Nephron progenitor cell (in vitro differentiated cells): Measurements from ENCODE around the gene RPS15A.

ENCODE experiments used
- DNase-seq: peaks from one replicate; pipeline ENCODE4 v3.0.0; 2021
- H3K27ac Mint-ChIP-seq: 2 replicates; pipeline ENCODE4 v1.8.0; 2021; ENCODE audit warnings: mild to moderate bottlenecking, moderate library complexity, mixed read lengths
- H3K27me3 Mint-ChIP-seq: 2 replicates; pipeline ENCODE4 v1.8.0; 2021; ENCODE audit warnings: mild to moderate bottlenecking, low read depth, mixed read lengths; ENCODE audit not compliant: poor library complexity
- H3K36me3 Mint-ChIP-seq: 2 replicates; pipeline ENCODE4 v1.8.0; 2021; ENCODE audit warnings: low read depth, mixed read lengths
- H3K4me1 Mint-ChIP-seq: 2 replicates; pipeline ENCODE4 v1.8.0; 2021; ENCODE audit warnings: mixed read lengths
- H3K4me3 Mint-ChIP-seq: 2 replicates; pipeline ENCODE4 v1.8.0; 2021; ENCODE audit warnings: mild to moderate bottlenecking, moderate library complexity, mixed read lengths
- H3K9me3 Mint-ChIP-seq: 2 replicates; pipeline ENCODE4 v1.8.0; 2021; ENCODE audit warnings: mild to moderate bottlenecking, moderate library complexity, mixed read lengths
- TF ChIP-seq, protein P1 (sequence below): fragments of 200-600 bp; sonication (generic); IDR thresholded peaks from 2 replicates; pipeline ENCODE4 v1.5.0; 2021; ENCODE audit warnings: antibody characterized with exemption

The RPS15A gene

DNA sequence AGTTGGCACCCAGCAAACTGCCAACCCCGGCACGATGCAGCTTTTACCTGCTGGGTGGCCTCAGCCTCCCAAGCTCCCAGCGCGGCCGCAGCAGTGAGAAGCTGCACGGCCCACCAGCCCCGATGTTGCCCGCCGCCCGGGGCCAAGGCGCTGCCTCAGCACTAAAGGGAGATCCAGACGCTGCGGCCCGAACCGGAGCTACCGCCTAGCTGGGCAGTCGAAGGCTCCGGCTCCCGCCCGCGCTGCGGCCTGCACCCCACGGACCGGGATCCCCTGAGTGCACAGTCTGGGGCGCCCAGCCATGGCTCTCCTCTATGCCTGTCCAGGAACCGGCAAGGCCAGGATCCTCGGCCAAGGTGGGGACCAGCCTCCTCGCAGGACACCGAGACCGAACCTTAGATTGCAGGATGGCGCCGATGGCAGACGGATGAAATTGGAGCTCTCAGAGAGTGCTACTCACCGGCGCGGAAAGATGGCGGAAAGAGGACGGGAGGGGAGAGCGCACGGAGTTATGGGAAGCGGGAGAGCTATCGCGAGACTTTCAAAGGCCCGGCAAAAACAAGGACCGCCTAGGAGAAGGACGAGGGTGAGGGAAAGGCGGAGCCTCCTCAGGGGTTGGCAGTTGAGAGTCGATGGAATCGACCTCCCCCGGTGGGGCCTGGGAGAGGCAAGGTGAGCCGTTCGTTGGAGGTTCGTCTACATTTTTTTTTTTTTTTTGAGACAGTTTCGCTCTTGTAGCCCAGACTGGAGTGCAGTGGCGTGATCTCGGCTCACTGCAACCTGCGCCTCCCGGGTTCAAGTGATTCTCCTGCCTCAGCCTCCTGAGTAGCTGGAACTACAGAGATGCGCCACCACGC, at the start of gene RPS15A:
TSS of gene RPS15A (minus strand) at position 485 of the 857 bp plus-strand sequence. CDS start 1,221 bp downstream, outside the sequence.
- DNase-seq: peak; percentile 85
- Mint-ChIP-seq H3K36me3 (peaks cover 89% of the 10 kb centered on the region), H3K27ac (peak within 1 kb of the TSS; percentile 99)

DNA sequence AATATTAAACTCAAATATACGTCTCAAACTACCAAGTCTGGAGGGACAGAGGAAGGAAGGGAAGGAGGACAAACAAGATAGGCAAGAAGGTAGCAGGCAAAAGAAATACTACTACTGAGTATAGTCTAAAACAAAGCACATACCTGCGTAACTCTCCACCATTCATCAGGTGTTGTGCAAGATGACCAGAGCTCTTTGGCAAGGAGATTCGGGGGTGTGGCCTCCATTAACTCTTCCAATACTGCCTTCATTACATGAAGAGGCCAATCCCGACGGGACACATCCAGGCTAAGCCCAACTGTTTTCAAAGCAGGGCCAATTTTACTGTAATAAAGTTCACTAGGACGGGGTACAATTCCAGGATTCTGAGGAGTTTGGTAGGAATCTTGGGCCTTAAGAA, 49.4 kb upstream of the RPS15A start:
- H3K27me3 Mint-ChIP-seq: no peaks in the 10 kb centered on the region
- no peak overlapping the region for H3K4me3 Mint-ChIP-seq
- H3K27ac Mint-ChIP-seq: no peak overlapping the region
- peaks cover 93% of the 10 kb centered on the region for H3K36me3 Mint-ChIP-seq
- H3K4me1 Mint-ChIP-seq: no peaks in the 10 kb centered on the region
- no peaks in the 10 kb centered on the region for H3K9me3 Mint-ChIP-seq
- TF ChIP-seq, protein P1, sequence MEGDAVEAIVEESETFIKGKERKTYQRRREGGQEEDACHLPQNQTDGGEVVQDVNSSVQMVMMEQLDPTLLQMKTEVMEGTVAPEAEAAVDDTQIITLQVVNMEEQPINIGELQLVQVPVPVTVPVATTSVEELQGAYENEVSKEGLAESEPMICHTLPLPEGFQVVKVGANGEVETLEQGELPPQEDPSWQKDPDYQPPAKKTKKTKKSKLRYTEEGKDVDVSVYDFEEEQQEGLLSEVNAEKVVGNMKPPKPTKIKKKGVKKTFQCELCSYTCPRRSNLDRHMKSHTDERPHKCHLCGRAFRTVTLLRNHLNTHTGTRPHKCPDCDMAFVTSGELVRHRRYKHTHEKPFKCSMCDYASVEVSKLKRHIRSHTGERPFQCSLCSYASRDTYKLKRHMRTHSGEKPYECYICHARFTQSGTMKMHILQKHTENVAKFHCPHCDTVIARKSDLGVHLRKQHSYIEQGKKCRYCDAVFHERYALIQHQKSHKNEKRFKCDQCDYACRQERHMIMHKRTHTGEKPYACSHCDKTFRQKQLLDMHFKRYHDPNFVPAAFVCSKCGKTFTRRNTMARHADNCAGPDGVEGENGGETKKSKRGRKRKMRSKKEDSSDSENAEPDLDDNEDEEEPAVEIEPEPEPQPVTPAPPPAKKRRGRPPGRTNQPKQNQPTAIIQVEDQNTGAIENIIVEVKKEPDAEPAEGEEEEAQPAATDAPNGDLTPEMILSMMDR: no peak
- no peak for DNase-seq

More for the DNA sequence above, at the start of gene RPS15A:
- peak within 1 kb of the TSS; percentile 99 for H3K4me3 Mint-ChIP-seq
- TF ChIP-seq, protein P1: no peak
- H3K4me1 Mint-ChIP-seq: peaks cover 42% of the 10 kb centered on the region
- peaks cover 6% of the 10 kb centered on the region for H3K9me3 Mint-ChIP-seq
- H3K27me3 Mint-ChIP-seq: peaks cover 5% of the 10 kb centered on the region

DNA sequence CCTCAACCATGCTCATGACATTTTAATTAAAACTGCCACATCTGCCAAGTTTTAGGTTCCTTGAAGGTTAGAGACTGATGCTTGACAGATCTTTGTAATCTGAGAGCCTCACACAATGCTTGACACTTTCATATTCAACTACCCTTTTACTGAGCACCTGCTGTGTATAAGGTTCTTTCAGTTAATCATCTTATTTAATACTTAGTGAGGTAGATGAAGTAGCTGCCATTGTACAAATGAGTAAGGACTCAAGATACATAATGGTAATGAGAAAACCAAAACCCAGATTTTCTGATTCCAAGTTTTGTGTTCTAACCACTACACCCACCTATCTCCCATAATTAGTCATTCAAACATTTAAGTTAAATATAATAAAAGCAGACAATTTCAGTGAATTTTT, 46.6 kb upstream of the RPS15A start:
- Mint-ChIP-seq H3K27me3 (no peaks in the 10 kb centered on the region), H3K4me3 (no peak overlapping the region), H3K27ac (no peak overlapping the region), H3K36me3 (peaks cover 80% of the 10 kb centered on the region), H3K4me1 (no peaks in the 10 kb centered on the region), H3K9me3 (no peaks in the 10 kb centered on the region)
- TF ChIP-seq, protein P1: no peak
- DNase-seq: no peak

DNA sequence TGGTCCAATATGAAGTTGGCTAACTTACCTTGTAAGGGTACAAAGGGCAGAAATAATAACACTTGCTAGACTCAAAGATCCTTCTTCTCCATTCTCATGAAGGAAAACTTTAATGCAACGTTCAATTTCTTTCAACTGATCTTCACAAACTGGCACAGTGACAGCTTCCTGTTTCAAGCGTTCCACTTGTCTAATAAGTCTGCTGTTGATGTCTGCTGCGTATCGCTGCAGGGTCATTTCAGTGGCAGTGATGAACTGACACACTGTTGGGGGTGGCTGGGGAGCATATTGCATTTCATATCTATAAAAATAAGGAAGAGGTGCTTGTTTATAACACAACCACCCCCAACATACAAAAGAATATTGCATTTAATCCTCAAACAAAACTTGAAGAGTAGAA, 44.7 kb upstream of the RPS15A start:
- no peaks in the 10 kb centered on the region for H3K9me3 Mint-ChIP-seq
- peak overlapping the region; percentile 39 for H3K27ac Mint-ChIP-seq
- no peaks in the 10 kb centered on the region for H3K27me3 Mint-ChIP-seq
- H3K36me3 Mint-ChIP-seq: peaks cover 77% of the 10 kb centered on the region
- H3K4me1 Mint-ChIP-seq: no peaks in the 10 kb centered on the region
- no peak for DNase-seq
- no peak overlapping the region for H3K4me3 Mint-ChIP-seq
- TF ChIP-seq, protein P1: no peak

DNA sequence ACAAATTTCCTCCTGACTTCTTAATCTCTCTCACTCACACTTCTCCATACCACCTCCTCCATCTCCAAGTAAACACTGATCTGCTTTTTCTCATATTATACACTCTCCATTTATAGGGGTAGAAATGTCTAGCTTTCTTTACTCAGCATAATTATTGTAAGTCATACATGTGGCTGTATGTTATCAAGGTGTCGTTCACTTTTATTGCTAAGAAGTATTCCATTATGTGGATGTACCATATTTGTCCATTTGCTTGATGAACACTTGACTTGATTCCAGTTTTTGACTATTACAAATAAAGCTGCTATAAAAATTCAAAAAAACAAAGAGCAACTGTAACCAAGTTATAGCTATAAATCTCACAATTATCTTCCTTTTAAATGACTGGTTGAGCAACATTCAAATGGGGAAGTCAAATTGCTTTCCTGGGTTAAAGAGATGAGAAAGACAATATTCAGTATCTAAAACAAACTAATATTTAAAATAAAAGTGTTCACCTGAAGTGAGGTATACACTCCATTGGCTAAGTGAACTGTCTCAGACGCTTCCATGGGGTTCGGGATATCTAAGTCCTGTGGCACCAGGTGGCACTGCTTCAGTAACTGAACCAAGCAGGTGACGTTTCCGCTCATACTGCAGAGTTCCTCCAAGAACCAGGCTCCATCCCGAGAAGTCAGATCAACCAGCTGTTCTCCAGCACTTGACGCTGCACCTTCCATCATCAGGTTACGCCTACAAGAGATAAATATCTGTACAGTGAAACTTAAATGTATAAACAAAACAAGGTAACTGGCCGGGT, 43.8 kb upstream of the RPS15A start:
- no peak for DNase-seq
- Mint-ChIP-seq H3K4me1 (no peaks in the 10 kb centered on the region), H3K36me3 (peaks cover 77% of the 10 kb centered on the region), H3K9me3 (no peaks in the 10 kb centered on the region), H3K4me3 (no peak overlapping the region), H3K27me3 (no peaks in the 10 kb centered on the region), H3K27ac (no peak overlapping the region)
- TF ChIP-seq, protein P1: no peak
